ENCODE results near the gene RIOK2.
A peak's percentile ranks its signal among the peaks of the same experiment; 100 is the strongest.

Gene RIOK2

DNA sequence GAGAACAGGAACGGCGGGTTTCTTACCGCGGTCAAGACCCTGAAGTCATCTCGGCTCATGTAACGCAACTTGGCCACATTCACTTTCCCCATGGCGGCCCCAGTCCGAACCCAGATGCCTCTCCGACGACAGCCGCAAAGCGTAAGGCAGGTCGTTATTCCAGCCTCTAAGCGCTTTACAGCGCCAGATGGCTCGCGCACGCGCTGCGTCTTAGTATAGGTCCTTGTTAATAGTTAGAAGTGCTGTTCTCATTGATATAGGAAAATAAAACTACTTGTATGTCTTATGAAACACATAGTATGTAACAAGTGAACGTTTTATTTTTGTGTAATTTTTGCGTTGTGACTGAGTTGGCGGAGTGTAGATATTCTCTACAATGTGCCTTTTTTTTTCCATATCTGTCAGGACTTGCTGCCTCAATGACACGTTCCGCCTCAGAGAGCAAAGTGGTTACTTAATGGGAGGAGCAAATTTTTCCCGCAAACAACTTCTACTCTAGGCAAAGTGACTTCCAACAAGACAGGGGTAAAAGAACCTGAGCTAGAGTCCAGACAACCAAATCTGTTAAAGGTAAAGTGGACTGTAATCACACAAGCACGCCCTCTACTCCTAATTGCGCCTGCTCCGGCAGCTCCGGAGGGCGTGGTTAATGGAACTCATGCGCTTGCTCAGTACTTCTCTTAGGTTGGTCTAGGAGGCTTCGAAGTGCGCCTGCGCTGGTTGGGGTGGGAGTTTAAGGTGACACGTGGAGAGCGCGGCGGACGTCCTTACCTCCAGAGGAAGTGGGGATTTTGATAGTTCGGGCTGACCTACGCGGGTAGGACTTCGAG, at the start of gene RIOK2:
RIOK2 (minus strand) TSS at position 148 of the 830 bp plus-strand sequence; CDS start at position 92, 56 bp downstream.
- H3K27me3 Mint-ChIP-seq: no peaks in the 10 kb centered on the region
- DNase-seq: peak; percentile 93
- H3K4me3 Mint-ChIP-seq: peak within 1 kb of the TSS; percentile 97
- peaks cover 49% of the 10 kb centered on the region for H3K36me3 Mint-ChIP-seq (ENCODE audit: low read depth)
- H3K27ac Mint-ChIP-seq: peak within 1 kb of the TSS; percentile 100
- H3K9me3 Mint-ChIP-seq: peaks cover 3% of the 10 kb centered on the region
- H3K4me1 Mint-ChIP-seq (ENCODE audit: low read depth): peaks cover 40% of the 10 kb centered on the region

DNA sequence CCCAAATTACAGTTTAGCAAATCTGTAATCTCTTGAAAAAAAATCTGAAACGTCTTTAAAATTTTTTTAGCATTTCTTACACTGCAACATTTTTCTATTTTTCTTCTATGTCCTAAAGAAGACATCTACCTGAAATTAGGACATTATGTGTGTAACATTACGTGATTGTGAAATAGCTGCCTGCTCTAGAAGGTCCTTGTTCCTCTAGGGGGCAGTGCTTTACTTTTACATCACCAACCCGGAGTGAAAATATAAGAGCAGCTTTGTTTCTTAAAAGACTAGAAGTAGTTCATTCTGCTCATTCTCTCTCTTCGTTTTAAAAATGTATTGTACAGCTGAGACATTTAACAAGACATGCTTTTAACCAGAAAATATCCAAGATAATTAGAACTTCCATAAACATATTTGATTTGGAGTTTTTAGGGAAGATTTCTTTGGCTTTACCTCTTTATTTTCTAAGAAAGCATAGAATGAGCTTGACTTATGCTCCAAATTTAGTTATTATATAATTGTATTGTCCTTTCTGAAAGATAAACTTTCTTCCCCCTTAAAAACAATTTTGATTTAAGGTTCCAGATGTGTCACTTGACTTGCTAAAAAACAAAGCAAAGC, 48.1 kb upstream of the RIOK2 start:
- Mint-ChIP-seq H3K27me3 (peaks cover 2% of the 10 kb centered on the region), H3K4me3 (no peak overlapping the region), H3K9me3 (no peaks in the 10 kb centered on the region), H3K4me1 (ENCODE audit: low read depth) (peaks cover 1% of the 10 kb centered on the region), H3K36me3 (ENCODE audit: low read depth) (no peaks in the 10 kb centered on the region), H3K27ac (no peak overlapping the region)
- no peak for DNase-seq

DNA sequence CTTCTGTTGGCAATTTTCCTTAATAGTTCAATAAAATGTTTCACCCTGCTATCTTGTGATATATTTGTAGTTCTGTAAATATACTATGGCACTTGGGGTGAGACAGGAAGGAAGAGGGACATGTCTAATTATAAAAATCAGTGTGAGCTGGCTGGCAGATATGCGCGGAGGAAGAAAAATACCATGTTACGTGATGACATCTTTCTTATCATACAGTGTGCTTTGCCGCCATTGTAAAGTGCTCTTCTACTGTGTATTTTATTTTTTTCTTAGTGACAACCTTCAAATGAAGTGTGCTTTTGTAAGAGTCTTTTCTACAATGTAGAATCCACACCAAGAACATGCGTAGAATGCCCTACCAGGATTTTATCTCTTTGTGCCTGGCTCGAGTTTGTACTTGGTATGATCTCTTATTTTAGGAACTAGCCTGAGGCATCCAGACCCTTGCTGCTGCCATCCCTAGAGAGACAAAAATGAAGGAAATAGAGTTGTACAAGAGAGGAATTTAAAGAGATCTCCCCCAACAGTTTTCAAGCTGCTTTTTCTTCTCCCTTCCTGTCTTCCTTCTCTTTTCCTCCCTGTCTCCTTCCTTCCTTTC, 46.7 kb upstream of the RIOK2 start:
- Mint-ChIP-seq H3K27ac (no peak overlapping the region), H3K4me3 (no peak overlapping the region), H3K9me3 (no peaks in the 10 kb centered on the region), H3K27me3 (peaks cover 2% of the 10 kb centered on the region), H3K36me3 (ENCODE audit: low read depth) (no peaks in the 10 kb centered on the region), H3K4me1 (ENCODE audit: low read depth) (peaks cover 1% of the 10 kb centered on the region)
- no peak for DNase-seq

DNA sequence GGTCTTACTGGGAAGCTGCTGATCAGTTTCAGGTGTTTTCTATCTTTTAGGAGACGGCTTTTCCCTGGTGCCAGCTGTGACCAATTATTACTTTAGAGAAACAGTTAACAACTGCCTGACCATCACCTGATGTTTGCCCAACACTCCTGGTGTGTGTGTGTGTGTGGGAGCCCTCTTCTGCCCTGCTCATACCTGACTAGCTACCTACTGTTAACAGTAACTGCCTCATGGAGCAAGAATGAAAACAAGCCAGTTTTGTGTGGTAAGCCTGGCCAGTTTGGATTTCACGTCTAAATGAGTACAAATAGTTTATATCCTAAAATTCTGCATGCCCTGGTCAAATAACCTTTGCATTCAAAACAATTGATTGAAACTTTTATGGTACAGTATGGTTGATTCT, 46.1 kb upstream of the RIOK2 start:
- H3K4me3 Mint-ChIP-seq: no peak overlapping the region
- no peak overlapping the region for H3K27ac Mint-ChIP-seq
- DNase-seq: no peak
- H3K4me1 Mint-ChIP-seq (ENCODE audit: low read depth): peaks cover 1% of the 10 kb centered on the region
- no peaks in the 10 kb centered on the region for H3K36me3 Mint-ChIP-seq (ENCODE audit: low read depth)
- no peaks in the 10 kb centered on the region for H3K9me3 Mint-ChIP-seq
- H3K27me3 Mint-ChIP-seq: peaks cover under 1% of the 10 kb centered on the region

DNA sequence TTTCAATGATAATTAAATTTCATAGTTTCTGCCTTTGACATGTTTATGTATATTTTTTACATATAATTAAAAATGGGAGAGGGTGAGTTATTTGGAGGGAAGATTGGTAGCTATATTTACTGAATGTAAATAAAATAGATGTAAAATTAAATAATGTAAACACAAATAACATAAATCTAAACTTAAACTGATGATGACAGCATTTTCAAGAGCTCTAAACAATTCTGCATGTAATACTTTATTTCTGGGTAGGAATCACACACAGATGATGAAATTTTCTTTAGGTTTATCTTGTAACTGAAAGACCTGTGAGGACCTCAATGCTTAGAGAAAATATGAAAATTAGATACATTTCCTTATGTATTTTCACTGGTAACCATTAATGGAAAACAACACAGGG, 42.2 kb upstream of the RIOK2 start:
- H3K9me3 Mint-ChIP-seq: no peaks in the 10 kb centered on the region
- H3K36me3 Mint-ChIP-seq (ENCODE audit: low read depth): no peaks in the 10 kb centered on the region
- H3K4me1 Mint-ChIP-seq (ENCODE audit: low read depth): no peaks in the 10 kb centered on the region
- peaks cover 3% of the 10 kb centered on the region for H3K27me3 Mint-ChIP-seq
- H3K27ac Mint-ChIP-seq: no peak overlapping the region
- no peak overlapping the region for H3K4me3 Mint-ChIP-seq
- no peak for DNase-seq

DNA sequence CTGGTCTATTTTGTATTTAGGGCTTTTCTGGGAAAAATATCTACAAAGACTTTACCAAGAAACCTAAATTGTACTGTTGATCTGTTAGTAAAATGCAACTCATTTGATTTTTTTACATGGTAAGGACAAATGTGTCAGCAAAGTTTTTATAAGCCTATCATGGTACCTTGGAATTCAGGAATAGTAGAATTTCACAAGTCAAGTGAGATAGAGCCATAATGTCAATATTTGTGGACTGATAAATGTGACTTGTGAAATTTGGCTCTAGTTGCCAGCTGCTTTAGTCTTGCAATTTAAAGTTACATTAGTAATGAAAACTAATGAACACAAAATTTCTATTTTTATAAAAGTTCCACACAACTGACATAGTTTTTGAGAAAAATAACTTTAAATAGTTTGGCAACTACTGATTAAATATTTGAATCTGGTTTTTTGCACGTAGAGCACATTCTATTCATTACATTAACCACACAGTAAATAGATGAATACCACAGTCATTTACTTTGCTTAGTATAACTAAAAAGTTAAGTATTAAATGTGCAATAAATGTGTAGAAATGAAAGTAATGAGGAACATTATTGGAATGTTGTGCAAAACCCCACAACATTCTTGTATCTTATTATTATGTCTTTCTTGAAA, 41.2 kb upstream of the RIOK2 start:
- DNase-seq: no peak
- H3K27me3 Mint-ChIP-seq: peaks cover 3% of the 10 kb centered on the region

DNA sequence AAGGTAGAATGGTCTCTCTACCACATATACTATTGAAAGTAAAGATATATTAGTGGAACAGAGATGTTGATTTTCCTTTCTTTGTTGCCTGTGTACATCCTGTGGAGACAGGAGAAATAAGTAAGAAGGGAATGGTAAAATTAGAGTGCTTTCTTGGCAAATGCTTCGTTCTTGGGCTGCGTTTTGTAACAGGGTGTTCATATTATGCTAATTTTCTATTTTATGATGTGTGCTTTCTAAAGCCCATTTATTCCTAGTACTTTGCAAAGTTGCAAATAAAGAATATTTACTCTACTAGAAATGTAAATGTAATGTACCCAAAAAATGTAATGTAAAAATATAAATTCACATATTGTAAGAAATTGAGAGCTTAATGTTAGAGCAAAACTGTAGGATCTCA, 40.5 kb upstream of the RIOK2 start:
- H3K27ac Mint-ChIP-seq: no peak overlapping the region
- H3K9me3 Mint-ChIP-seq: no peaks in the 10 kb centered on the region
- H3K4me3 Mint-ChIP-seq: no peak overlapping the region
- no peaks in the 10 kb centered on the region for H3K36me3 Mint-ChIP-seq (ENCODE audit: low read depth)
- DNase-seq: no peak
- H3K27me3 Mint-ChIP-seq: peaks cover 3% of the 10 kb centered on the region
- H3K4me1 Mint-ChIP-seq (ENCODE audit: low read depth): no peaks in the 10 kb centered on the region

More for the DNA sequence above, 41.2 kb upstream of the RIOK2 start:
- no peak overlapping the region for H3K27ac Mint-ChIP-seq
- H3K9me3 Mint-ChIP-seq: no peaks in the 10 kb centered on the region
- H3K4me3 Mint-ChIP-seq: no peak overlapping the region
- no peaks in the 10 kb centered on the region for H3K36me3 Mint-ChIP-seq (ENCODE audit: low read depth)
- H3K4me1 Mint-ChIP-seq (ENCODE audit: low read depth): no peaks in the 10 kb centered on the region

DNA sequence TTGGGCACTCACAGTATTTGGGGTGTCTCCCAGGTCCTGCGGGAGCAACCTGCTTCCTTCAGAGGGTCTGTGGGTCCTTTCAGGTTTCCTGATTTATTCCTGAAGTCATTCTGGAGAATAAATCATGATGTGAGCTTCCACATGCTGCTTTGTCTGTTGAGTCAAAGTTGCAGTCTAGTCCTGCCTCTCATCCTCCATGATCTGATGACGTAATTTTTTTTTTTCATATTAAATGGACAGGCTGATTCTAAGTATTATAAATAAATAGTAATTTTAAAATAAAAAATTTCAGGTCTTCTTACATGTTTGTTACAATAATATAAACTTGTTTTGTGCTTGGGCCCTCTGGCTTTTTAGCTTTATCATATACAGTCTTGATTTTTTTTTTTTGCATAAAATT, 26.3 kb upstream of the RIOK2 start:
- H3K9me3 Mint-ChIP-seq: peaks cover 21% of the 10 kb centered on the region
- no peaks in the 10 kb centered on the region for H3K4me1 Mint-ChIP-seq (ENCODE audit: low read depth)
- H3K36me3 Mint-ChIP-seq (ENCODE audit: low read depth): no peaks in the 10 kb centered on the region
- H3K27ac Mint-ChIP-seq: no peak overlapping the region
- no peak for DNase-seq
- H3K4me3 Mint-ChIP-seq: no peak overlapping the region
- H3K27me3 Mint-ChIP-seq: peaks cover 22% of the 10 kb centered on the region

DNA sequence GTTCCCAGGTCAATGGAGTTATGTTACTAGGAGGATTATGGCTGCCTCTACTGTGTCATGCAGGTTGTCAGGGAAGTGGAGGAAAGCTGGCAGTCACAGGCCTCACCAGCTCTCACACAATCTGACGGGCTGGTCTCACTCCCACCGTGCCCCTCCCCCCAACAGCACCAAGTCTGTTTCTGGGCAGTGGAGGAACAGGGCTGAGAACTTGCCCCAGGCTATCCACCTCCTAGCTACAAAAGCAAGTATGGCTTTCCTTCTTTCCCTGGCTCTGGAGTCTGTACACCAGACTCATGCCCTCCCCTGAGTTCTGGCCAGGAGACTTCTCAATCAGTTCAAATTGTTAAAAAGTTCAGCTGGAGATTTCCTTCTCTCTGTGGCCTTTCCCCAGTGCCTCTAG, 25.7 kb upstream of the RIOK2 start:
- Mint-ChIP-seq H3K4me3 (no peak overlapping the region), H3K4me1 (ENCODE audit: low read depth) (no peaks in the 10 kb centered on the region), H3K36me3 (ENCODE audit: low read depth) (no peaks in the 10 kb centered on the region), H3K9me3 (peaks cover 16% of the 10 kb centered on the region), H3K27me3 (peaks cover 22% of the 10 kb centered on the region), H3K27ac (no peak overlapping the region)
- DNase-seq: no peak

DNA sequence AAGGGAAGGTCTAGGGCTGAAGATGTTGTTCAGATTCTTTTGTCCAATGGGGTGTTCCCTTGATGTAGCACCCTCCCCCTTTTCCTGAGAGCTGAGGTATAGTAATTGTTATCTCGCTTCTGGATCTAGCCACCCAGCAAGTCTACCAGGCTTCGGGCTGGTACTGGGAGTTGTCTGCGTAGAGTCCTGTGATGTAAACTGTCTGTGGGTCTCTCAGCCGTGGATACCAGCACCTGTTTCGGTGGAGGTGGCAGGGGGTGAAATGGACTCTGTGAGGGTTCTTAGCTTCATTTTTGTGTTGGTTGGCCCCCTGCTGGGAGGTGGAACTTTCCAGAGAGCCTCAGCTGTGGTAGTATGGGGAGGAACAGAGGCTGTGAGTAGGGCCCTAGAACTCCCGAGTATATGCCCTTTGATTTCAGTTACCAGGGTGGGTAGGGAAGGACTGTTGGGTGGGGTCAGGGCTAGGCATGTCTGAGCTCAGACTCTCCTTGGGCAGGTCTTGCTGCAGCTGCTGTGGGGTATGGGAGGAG, 25.2 kb upstream of the RIOK2 start:
- peaks cover 22% of the 10 kb centered on the region for H3K27me3 Mint-ChIP-seq

DNA sequence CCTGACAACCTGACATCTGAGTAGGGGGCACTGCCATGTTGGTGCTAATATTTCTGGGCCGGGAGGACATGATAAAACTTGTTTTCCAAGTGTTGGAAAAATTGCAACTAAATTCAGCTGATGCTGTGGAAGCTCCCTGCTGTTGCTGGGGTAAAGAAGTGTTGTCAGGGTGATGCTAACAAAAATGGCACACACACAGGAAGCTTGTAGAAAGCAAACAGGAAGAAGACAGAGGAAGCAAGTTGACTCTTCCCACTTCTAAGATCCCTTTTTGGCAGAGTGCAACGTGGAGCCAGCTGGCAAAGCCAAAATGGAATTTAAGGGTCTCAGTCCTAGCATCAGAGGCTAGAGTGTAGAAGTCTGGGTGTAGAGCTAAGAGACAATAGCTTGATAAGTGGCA, 11.3 kb upstream of the RIOK2 start:
- Mint-ChIP-seq H3K27ac (no peak overlapping the region), H3K9me3 (peaks cover 8% of the 10 kb centered on the region), H3K27me3 (peaks cover 5% of the 10 kb centered on the region), H3K4me1 (ENCODE audit: low read depth) (peaks cover 9% of the 10 kb centered on the region), H3K4me3 (no peak overlapping the region), H3K36me3 (ENCODE audit: low read depth) (no peaks in the 10 kb centered on the region)
- no peak for DNase-seq

More for the DNA sequence above, 25.2 kb upstream of the RIOK2 start:
- no peaks in the 10 kb centered on the region for H3K36me3 Mint-ChIP-seq (ENCODE audit: low read depth)
- no peaks in the 10 kb centered on the region for H3K4me1 Mint-ChIP-seq (ENCODE audit: low read depth)
- H3K4me3 Mint-ChIP-seq: no peak overlapping the region
- no peak overlapping the region for H3K27ac Mint-ChIP-seq
- H3K9me3 Mint-ChIP-seq: peaks cover 14% of the 10 kb centered on the region
- no peak for DNase-seq

DNA sequence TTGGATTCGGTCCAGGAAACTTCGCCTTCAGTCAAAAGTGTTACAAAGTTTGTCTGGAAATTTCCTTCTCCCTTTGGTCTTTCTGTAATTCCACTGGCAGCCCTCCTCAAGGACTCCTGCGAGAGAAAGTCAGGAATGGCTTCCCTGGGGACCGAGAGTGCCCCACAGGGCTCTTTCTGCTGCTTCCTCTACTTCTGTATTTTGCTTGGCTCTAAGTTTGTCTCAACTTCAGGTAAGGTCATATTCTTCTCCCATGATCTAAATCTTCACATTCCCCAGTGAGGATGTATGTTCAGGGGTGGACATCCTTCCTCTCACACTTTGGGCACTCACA, 10.3 kb upstream of the RIOK2 start:
- peaks cover 5% of the 10 kb centered on the region for H3K27me3 Mint-ChIP-seq
- H3K36me3 Mint-ChIP-seq (ENCODE audit: low read depth): no peaks in the 10 kb centered on the region
- peaks cover 8% of the 10 kb centered on the region for H3K9me3 Mint-ChIP-seq
- H3K4me1 Mint-ChIP-seq (ENCODE audit: low read depth): peaks cover 9% of the 10 kb centered on the region
- no peak for DNase-seq
- H3K4me3 Mint-ChIP-seq: no peak overlapping the region
- H3K27ac Mint-ChIP-seq: no peak overlapping the region

DNA sequence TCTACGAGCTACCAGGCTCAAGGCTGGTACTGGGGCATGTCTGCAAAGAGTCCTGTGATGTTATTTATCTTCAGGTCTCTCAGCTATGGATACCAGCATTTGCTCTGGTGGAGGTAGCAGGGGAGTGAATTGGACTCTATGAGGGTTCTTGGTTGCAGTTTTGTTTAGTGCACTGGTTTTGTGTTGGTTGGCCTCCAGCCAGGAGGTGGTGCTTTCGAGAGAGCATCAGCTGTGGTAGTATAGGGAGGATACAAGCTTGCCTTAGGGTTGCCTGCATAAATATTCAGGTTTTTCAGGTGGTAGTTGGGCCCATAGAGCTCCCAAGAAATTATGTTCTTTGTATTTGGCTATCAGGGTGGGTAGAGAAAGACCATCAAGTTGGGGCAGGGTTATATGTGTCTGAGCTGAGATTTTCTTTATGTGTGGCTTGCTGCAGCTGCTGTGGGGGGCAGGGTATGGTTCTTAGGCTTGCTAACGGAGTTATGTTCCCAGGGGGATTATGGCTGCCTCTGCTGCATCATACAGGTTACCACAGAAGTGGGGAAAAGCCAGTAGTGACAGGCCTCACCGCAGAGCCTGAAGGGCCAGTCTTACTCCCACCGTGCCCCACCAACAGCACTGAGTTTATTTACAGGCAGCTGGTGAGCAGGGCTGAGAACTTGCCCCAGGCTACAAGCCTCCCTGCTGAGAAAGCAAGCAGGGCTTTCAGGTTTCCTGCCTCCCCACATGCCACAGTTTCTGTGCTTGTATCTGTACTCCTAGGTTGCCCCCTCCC, 9.7 kb upstream of the RIOK2 start:
- peaks cover 5% of the 10 kb centered on the region for H3K27me3 Mint-ChIP-seq
- no peak overlapping the region for H3K4me3 Mint-ChIP-seq
- no peak for DNase-seq
- peaks cover 8% of the 10 kb centered on the region for H3K9me3 Mint-ChIP-seq
- no peak overlapping the region for H3K27ac Mint-ChIP-seq
- H3K4me1 Mint-ChIP-seq (ENCODE audit: low read depth): peaks cover 9% of the 10 kb centered on the region
- H3K36me3 Mint-ChIP-seq (ENCODE audit: low read depth): no peaks in the 10 kb centered on the region

DNA sequence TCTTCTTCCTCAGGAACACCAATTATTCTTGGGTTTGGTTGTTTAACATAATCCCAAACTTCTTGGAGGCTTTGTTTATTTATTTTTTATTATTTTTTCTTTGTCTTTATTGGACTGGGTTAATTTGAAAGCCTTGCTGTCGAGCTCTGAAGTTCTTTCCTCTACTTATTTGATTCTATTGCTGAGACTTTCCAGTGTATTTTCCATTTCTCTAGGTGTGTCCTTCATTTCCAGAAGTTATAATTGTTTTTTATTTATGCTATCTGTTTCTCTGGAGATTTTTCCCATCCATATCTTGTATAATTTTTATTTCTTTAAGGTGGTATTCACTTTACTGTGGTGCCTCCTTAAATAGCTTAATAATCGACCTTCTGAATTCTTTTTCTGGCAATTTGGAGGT, 8.8 kb upstream of the RIOK2 start:
- DNase-seq: no peak
- Mint-ChIP-seq H3K27ac (no peak overlapping the region), H3K4me3 (no peak overlapping the region), H3K4me1 (ENCODE audit: low read depth) (peaks cover 9% of the 10 kb centered on the region), H3K9me3 (peaks cover 8% of the 10 kb centered on the region), H3K36me3 (ENCODE audit: low read depth) (no peaks in the 10 kb centered on the region), H3K27me3 (peaks cover 5% of the 10 kb centered on the region)

All from activated T-cell treated with anti-CD3 and anti-CD28 coated beads, Interleukin-2, amount 50 U/mL, for 24 hours (primary cell).